Thymus (tissue), 11 donors: ENCODE measurements around the gene FTO. TPM values are rescaled to one million over a fixed set of nuclear protein-coding genes. Genes with fewer than 3 reads are reported as not detected.

Source experiments
- DNase-seq, 9 donors: peaks; one replicate each; pipeline ENCODE4 v3.0.0-alpha.2; 2013; ENCODE audit warnings: low spot score in 9 of 9, low read depth in 6 of 9, missing footprints in 1 of 9
- H3K27ac ChIP-seq, 2 donors: one replicate each; pipeline ENCODE4 v1.5.1; 2013; ENCODE audit warnings: control low read depth in 1 of 2, low read depth in 1 of 2, low read length in 1 of 2, mild to moderate bottlenecking in 1 of 2, moderate library complexity in 1 of 2
- H3K27me3 ChIP-seq, 2 donors: one replicate each; pipeline ENCODE4 v1.5.1; 2013; ENCODE audit warnings: low read length in 1 of 2; ENCODE audit not compliant: control insufficient read depth in 2 of 2, insufficient read depth in 1 of 2
- H3K36me3 ChIP-seq, 2 donors: one replicate each; pipeline ENCODE4 v1.5.1; 2013; ENCODE audit warnings: low read length in 1 of 2, mild to moderate bottlenecking in 1 of 2, moderate library complexity in 1 of 2; ENCODE audit not compliant: control insufficient read depth in 2 of 2, insufficient read depth in 2 of 2
- H3K4me1 ChIP-seq, 2 donors: one replicate each; pipeline ENCODE4 v1.5.1; 2013; ENCODE audit warnings: low read length in 2 of 2; ENCODE audit not compliant: control insufficient read depth in 2 of 2, insufficient read depth in 2 of 2
- H3K4me3 ChIP-seq, 2 donors: one replicate each; pipeline ENCODE4 v1.5.1; 2013; ENCODE audit warnings: low read length in 2 of 2, control low read depth in 1 of 2, mild to moderate bottlenecking in 1 of 2
- H3K9me3 ChIP-seq, 2 donors: one replicate each; pipeline ENCODE4 v1.5.1; 2013; ENCODE audit warnings: low read length in 1 of 2, mild to moderate bottlenecking in 1 of 2; ENCODE audit not compliant: control insufficient read depth in 2 of 2, insufficient read depth in 1 of 2
- WGBS: extraction: QIAGEN DNeasy Blood & Tissue Kit; methylation state at CpG from one replicate; pipeline ENCODE4 v1.1.7; 2013; 5-methylcytosine and 5-hydroxymethylcytosine counted together
- polyA plus RNA-seq: library from polyadenylated mRNA; stranded (reverse); fragments of 200-250 nt; gene quantifications from one replicate; pipeline ENCODE4 v1.2.3, GENCODE V29; 2013
- total RNA-seq: library from RNA; stranded (reverse); fragments of 120-200 nt; gene quantifications from one replicate; pipeline ENCODE4 v1.2.4, GENCODE V29; 2013
- donor health status: healthy.

The FTO gene
- total and polyA plus RNA-seq, 2 donors, result 13.7 to 34.5 TPM

DNA sequence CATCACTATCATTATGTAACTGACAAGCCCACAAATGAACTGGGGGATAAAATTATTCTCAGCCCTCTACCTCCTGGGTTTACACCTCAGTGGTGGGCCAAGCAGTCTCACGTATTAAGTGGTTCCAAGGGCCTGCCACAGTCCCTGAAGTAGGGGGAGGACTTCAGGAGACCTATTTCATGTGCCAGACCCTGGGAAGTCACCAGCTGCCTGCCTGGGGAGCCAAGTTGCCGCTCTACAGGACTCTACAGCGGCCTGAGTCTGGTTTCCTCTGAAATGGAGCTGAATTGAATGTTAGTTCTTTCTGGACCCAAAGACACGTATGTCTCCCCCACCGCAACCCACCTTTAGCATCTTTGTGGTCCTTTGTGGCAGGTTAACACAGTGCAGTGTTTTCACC lies 395.7 kb downstream of the FTO start:
- Histone ChIP-seq H3K9me3 (no peaks in the 10 kb centered on the region), H3K27me3 (no peaks in the 10 kb centered on the region), H3K4me3 (no peak overlapping the region), H3K36me3 (no peaks in the 10 kb centered on the region), H3K27ac (no peak overlapping the region), H3K4me1 (no peaks in the 10 kb centered on the region)
- 86% methylated on average over 5 of the region's 5 CpGs for WGBS
- DNase-seq, result no peak

DNA sequence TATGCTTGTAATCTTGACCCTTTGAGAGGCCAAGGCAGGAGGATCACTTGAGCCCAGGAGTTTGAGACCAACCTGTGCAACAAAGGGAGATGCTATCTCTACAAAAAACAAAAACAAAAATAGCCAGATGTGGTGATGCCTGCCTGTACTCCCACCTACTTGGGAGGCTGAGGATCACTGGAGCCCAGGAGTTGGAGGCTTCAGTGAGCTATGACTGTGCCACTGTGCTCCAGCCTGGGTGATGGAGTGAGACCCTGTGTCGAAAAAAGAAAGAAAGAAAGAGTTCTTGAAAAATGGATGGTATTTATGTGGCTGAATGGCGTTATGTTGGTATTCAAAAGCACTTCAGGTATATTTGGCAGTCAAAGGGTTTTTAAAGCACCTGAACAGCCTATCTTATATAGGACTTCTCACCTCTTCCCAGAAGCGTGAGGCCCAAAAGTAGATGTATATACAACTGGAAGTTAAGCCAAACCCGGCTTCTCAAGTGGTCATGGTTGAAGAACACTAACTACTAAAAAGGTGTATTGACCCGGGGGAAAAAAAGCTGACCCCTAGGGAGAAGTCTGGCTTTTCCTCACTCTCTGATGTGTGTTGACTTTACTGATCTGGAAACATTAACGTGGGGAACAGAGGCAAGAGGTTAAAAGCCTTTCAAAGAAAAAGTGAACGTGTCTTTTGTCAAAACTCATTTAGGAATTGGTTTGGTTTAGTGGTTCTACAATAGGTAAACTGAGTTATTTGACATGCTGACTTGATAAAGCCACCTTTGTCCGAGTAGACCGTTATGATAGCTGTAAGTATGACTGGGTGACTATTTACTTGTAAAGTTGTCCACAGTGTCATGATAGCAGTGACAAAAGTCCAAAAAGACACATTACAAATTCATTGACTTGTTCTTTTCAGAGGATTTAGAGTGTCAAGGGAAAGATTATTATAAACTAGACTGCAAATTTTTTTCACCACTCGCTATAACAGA lies 399.2 kb downstream of the FTO start:
- 96% methylated on average over 10 of the region's 10 CpGs for WGBS
- Histone ChIP-seq H3K4me1 (no peaks in the 10 kb centered on the region), H3K27ac (no peak overlapping the region), H3K9me3 (no peaks in the 10 kb centered on the region), H3K27me3 (no peaks in the 10 kb centered on the region), H3K4me3 (no peak overlapping the region), H3K36me3 (no peaks in the 10 kb centered on the region)
- DNase-seq, result no peak

DNA sequence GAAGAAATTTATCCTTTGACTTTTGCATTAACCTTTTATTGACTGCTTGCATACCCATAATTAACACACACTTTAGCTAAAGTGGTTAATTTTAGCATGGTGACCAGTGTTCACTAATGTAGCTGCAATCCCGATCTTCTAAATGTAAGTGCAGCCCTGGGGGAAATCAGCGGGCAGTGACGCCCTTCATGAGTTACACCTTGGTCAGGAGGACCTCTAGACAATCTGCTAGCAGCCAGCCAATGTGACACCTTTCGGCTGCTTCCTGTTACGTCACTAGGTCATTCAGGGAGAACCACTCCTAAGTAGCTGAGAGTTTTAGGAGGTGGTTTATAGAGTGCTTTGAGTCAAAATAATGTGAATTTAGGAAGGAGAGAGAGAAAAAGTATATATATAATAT lies 402.1 kb downstream of the FTO start:
- Histone ChIP-seq H3K27ac (no peak overlapping the region), H3K9me3 (no peaks in the 10 kb centered on the region), H3K4me3 (no peak overlapping the region), H3K4me1 (no peaks in the 10 kb centered on the region), H3K27me3 (no peaks in the 10 kb centered on the region), H3K36me3 (no peaks in the 10 kb centered on the region)
- DNase-seq, result no peak
- WGBS, result 97% methylated on average over 5 of the region's 5 CpGs

DNA sequence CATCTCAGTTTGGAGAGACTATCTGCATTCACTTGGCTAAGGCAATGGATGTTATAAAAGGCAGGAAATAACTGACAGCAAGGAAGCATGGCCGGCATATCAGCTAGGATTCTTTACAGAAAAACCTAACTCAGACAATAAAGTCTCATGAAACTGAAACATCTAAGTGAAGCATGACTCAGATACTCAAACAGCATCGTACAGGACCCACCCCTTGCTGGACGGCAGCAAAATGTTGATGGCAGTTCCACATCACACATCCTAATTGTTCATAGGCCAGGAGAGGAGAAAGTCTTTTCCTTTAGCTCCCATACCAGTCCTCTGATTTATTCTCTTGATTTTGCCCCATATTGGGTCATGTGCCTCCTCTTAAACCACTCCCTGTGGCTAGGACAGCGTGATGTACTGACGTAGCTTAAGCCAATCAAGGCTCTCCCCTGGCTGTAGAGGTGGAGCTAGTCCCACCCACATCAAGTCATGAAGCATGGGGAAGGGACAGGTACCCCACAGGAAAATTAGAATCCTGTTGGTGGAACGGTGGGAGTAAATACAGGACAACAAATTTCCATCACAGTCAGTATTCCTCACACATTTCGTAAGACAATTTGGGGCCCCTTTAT lies 403.7 kb downstream of the FTO start:
- Histone ChIP-seq H3K27ac (no peak overlapping the region), H3K27me3 (no peaks in the 10 kb centered on the region), H3K36me3 (peaks cover under 1 to 7% of the 10 kb centered on the region in 2 donors), H3K9me3 (no peaks in the 10 kb centered on the region), H3K4me1 (no peaks in the 10 kb centered on the region), H3K4me3 (no peak overlapping the region)
- 94% methylated on average over 7 of the region's 7 CpGs for WGBS
- no peak for DNase-seq

DNA sequence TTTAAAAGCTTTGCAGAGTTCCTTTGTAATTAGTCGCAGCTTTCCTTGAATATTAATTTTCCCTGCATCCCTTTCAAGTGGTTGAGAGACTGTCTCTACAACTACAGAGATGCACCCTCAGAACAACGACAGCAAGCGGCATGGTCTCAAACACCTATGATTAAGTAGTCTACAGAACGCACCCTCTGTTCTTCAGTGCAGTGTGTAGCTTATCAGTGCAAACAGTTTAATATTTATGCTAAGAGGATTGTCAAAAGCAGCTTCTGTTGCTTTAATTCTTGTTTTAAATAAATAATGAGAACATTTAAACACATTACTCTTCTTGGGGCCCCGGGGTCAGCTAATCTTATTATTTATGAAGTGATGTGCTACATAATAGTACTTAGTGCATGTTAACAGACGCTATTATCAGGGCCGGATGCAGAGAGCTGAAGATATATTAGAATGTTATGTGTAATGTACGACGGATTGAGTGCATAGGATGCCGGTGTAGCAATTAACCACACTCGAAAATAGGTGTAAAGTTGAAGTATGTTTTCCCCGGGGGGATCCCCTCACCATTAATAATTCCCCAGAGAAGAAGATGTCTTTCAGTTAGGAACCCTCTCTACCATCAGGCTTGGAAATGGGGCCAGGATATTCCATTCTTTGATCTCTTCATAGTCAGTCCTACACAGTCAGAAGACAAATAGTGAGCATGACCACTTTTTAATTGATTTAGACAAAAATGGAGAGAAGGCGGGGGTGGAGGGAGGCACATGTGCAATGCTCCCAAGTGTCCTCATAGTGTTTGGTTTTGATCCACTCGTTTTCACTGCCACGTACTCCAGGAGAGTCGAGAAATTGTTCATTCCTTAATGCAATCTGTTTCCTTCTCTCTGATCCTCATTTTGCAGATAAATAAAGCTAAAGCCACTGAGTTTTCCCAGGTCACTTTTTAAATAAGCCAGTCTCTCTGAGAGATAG lies 406.3 kb downstream of the FTO start:
- no peaks in the 10 kb centered on the region for H3K27me3 ChIP-seq
- WGBS, result 98% methylated on average over 16 of the region's 16 CpGs
- no peak overlapping the region for H3K4me3 ChIP-seq
- DNase-seq, result no peak
- no peaks in the 10 kb centered on the region for H3K9me3 ChIP-seq
- H3K27ac ChIP-seq, result no peak overlapping the region
- peaks cover 4 to 7% of the 10 kb centered on the region in 2 donors for H3K36me3 ChIP-seq
- H3K4me1 ChIP-seq, result no peaks in the 10 kb centered on the region

DNA sequence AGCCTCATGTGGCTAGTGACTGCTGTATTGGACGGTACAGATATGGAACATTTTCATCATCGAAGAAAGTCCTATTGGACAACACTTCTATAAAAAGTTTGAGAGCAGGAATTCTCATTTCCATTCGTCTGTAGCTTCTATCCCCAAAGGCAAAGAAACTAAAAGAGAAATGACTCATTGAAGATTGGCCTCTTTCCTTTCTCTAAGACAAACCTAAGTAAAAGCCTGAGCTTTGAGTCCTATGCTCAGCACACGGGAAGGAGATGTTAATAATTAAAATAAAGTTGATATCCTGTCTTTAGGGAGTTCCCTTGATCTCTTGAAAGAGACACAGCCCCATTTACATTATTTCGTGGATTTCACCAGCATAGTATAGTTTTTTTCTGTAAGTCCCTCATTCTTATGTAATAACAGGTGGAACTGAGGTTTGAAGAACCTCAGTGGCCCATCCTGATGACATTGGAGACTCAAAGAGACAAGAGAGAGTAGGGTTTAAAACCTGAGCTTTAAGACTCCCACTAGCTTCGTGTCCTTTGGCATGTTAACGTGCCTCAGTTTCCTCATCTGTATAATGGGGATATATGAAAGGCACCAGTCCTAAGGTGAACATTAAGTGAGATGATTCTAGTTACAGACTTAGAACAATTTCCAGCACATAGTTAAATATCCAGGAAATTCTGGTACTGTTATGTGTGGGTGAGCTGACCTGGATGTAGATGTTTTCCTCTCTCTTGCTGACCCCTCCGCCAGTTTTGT lies 408.7 kb downstream of the FTO start:
- no peaks in the 10 kb centered on the region for H3K27me3 ChIP-seq
- DNase-seq, result no peak
- H3K27ac ChIP-seq, result no peak overlapping the region
- H3K4me3 ChIP-seq, result no peak overlapping the region
- H3K36me3 ChIP-seq, result peaks cover 4 to 7% of the 10 kb centered on the region in 2 donors
- no peaks in the 10 kb centered on the region for H3K9me3 ChIP-seq
- H3K4me1 ChIP-seq, result no peaks in the 10 kb centered on the region
- WGBS, result 97% methylated on average over 8 of the region's 8 CpGs

DNA sequence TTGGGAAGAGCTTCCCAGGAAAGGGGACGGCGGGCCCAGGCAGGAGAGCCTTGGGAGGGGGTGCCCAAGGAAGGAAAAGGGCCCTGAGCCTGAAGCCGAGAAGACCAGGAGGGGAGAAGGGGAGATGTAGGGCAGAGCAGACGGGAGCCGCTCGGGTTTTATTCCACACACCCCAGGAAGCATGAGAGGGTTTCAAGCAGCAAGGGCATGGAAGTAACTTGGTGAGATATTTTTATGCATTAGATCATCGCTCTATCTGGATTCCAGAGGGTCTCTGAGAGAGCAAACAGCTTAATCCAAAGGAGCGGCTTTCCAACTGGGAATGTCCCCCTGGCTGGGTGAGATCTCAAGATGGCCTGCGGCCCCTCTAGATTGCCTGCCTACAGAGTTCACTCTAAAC lies 411.6 kb downstream of the FTO start:
- no peak for DNase-seq
- WGBS, result 97% methylated on average over 9 of the region's 9 CpGs
- H3K4me1 ChIP-seq, result no peaks in the 10 kb centered on the region
- H3K9me3 ChIP-seq, result no peaks in the 10 kb centered on the region
- H3K36me3 ChIP-seq, result peaks cover 4 to 7% of the 10 kb centered on the region in 2 donors
- H3K27ac ChIP-seq, result no peak overlapping the region
- no peak overlapping the region for H3K4me3 ChIP-seq
- H3K27me3 ChIP-seq, result no peaks in the 10 kb centered on the region

DNA sequence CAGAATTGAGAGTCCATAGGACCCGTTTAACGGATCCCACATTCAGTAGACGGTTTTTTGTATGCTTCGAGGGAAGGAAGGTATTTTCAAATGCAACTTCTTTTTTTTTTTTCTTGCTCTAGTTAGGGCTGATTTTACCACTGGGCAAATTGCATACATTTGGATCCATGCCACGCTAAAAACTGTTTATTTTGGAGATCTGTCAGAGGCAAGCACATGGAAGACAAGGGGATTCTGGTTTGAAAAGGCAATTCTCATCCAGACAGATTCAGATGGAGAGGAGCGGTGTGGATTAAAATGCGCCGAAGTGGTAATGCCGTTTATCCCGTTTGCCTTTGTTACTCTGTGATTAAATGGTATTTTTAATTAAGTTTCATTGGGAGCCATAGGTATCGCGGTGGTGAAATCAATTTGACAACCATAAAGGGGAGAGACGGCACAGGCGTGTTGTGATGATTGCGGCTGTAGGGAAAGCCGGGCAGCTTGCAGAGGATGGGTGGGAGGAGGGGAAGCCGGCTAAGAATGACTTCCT lies 412.2 kb downstream of the FTO start:
- WGBS, result 94% methylated on average over 17 of the region's 17 CpGs
- Histone ChIP-seq H3K27me3 (no peaks in the 10 kb centered on the region), H3K27ac (no peak overlapping the region), H3K4me3 (no peak overlapping the region), H3K36me3 (peaks cover 4 to 7% of the 10 kb centered on the region in 2 donors), H3K9me3 (no peaks in the 10 kb centered on the region), H3K4me1 (no peaks in the 10 kb centered on the region)
- DNase-seq, result no peak
